NB4 (cell line): ENCODE measurements around the gene TTC33.
"Not testable (repeated sequence)": the region's sequence is repeated elsewhere in the genome, so short reads cannot be mapped to it uniquely, and the experiment has no call there.

Experiments used
- CTCF ChIP-seq: IDR thresholded peaks from one replicate; pipeline ENCODE4 v1.5.1; 2012; ENCODE audit warnings: low read depth, low read length
- MYC ChIP-seq: IDR thresholded peaks from 2 replicates; pipeline ENCODE4 v1.6.1; 2011; ENCODE audit warnings: low read depth, low read length
- POLR2A ChIP-seq: IDR thresholded peaks from 2 replicates; pipeline ENCODE4 v1.6.1; 2011; ENCODE audit warnings: mild to moderate bottlenecking; ENCODE audit not compliant: insufficient read length; ENCODE audit errors: extremely low read depth
- TF ChIP-seq, protein P1 (sequence below): IDR thresholded peaks from 2 replicates; pipeline ENCODE4 v1.6.1; 2011; ENCODE audit warnings: low read depth, low read length

DNA sequence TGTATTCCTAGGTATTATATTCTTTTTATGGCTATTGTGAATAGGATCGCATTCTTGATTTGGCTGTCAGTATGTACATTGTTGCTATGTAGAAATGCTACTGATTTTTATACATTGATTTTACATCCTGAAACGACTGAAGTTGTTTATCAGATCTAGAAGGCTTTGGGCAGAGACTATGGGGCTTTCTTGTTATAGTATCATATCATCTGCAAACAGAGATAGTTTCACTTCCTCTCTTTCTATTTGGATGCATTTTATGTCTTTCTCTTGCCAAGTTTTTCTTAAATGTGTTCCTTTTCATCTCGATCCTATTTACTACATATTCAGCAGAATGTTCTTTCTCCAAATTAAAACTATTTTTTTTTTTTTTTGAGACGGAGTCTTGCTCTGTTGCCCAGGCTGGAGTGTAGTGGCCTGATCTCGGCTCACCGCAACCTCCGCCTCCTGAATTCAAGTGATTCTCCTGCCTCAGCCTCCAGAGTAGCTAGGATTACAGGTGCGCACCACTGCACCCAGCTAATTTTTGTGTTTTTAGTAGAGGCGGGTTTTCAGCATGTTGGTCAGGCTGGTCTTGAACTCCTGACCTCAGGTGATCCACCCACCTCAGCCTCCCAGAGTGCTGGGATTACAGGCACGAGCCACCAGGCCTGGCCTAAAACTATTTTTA lies 163.9 kb downstream of the TTC33 start:
- TF ChIP-seq CTCF, POLR2A, MYC: not testable (repeated sequence)
- TF ChIP-seq, protein P1, sequence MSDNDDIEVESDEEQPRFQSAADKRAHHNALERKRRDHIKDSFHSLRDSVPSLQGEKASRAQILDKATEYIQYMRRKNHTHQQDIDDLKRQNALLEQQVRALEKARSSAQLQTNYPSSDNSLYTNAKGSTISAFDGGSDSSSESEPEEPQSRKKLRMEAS, result not testable (repeated sequence)
